ENCODE measurements around the gene SAMD4A. TPM values are rescaled to one million over a fixed set of nuclear protein-coding genes. Genes with fewer than 3 reads are reported as not detected.

Gene SAMD4A
- total RNA-seq, 1 donor from 2014 or later, result 4.7 TPM

DNA sequence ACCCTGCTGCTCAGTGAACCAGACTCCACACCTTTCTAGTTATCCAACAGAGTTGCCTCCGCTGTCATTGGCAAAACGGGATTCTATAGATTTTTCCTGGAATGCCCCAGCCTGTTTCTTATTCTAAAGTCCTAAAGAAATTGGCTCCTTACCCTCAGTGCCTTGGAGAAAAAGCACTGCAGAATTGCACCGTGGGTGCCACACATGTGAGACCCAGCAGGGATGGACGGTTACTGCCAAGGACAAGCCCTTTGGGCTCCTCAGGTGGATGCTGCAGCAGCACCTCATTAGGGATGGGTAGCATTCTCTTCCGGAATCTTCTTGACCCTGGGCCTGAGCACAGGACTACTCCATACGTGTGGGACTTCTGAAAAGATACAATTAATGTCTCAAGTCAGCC, 214.2 kb downstream of the SAMD4A start:
- no peaks in the 10 kb centered on the region for H3K36me3 Mint-ChIP-seq (ENCODE audit: low read depth)
- H3K4me1 Mint-ChIP-seq, result no peaks in the 10 kb centered on the region
- no peak overlapping the region for H3K27ac Mint-ChIP-seq (ENCODE audit: unreplicated experiment)
- H3K27me3 Mint-ChIP-seq (ENCODE audit: low read depth), result no peaks in the 10 kb centered on the region
- TF ChIP-seq, protein P1, sequence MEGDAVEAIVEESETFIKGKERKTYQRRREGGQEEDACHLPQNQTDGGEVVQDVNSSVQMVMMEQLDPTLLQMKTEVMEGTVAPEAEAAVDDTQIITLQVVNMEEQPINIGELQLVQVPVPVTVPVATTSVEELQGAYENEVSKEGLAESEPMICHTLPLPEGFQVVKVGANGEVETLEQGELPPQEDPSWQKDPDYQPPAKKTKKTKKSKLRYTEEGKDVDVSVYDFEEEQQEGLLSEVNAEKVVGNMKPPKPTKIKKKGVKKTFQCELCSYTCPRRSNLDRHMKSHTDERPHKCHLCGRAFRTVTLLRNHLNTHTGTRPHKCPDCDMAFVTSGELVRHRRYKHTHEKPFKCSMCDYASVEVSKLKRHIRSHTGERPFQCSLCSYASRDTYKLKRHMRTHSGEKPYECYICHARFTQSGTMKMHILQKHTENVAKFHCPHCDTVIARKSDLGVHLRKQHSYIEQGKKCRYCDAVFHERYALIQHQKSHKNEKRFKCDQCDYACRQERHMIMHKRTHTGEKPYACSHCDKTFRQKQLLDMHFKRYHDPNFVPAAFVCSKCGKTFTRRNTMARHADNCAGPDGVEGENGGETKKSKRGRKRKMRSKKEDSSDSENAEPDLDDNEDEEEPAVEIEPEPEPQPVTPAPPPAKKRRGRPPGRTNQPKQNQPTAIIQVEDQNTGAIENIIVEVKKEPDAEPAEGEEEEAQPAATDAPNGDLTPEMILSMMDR (conservative IDR thresholded peaks at IDR 0.05), result no peak
- DNase-seq (ENCODE audit: low read depth, low spot score), result no peak
- no peaks in the 10 kb centered on the region for H3K9me3 Mint-ChIP-seq
- no peak overlapping the region for H3K4me3 Mint-ChIP-seq

DNA sequence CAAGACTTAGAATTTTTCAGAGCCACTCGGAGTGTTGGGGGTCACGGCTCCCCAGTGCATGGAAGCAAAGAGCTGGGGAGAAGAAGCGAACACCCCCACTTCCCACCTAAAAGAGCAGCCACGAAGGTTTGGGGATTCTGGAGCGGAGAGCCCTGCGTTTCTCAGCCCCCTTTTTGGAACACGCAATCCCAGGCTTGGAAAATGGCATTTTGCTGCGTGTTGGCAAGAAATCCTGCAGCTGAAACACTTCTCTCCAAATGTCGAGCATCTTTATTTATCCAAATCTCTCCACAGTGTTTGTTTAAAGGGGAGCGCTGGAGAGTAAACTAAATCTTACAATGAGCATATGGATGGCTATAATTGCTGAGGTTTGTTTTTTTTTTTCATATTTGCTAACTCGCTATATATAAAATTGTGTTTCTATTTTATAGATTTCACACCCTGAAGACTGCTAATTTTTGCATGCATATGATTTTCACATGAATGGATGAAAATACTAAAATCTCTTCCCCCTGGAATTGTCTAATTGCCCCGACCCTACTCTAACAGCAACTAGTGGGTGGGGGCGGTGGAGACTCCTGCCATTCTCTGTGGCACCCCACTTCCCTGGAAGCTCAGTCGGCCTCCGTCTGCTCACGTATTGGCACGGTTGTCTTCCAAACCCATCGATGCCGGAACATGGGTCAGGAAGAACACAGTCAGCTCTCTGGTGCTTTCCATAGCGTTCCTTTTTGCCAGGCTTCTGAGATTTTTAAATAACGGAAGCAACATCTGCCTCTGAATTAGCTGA, 215.2 kb downstream of the SAMD4A start:
- H3K27me3 Mint-ChIP-seq (ENCODE audit: low read depth), result no peaks in the 10 kb centered on the region
- no peak for DNase-seq (ENCODE audit: low read depth, low spot score)
- H3K4me3 Mint-ChIP-seq, result no peak overlapping the region
- TF ChIP-seq, protein P1 (conservative IDR thresholded peaks at IDR 0.05), result no peak
- H3K36me3 Mint-ChIP-seq (ENCODE audit: low read depth), result no peaks in the 10 kb centered on the region
- H3K27ac Mint-ChIP-seq (ENCODE audit: unreplicated experiment), result no peak overlapping the region
- no peaks in the 10 kb centered on the region for H3K9me3 Mint-ChIP-seq
- H3K4me1 Mint-ChIP-seq, result peaks cover 5% of the 10 kb centered on the region

DNA sequence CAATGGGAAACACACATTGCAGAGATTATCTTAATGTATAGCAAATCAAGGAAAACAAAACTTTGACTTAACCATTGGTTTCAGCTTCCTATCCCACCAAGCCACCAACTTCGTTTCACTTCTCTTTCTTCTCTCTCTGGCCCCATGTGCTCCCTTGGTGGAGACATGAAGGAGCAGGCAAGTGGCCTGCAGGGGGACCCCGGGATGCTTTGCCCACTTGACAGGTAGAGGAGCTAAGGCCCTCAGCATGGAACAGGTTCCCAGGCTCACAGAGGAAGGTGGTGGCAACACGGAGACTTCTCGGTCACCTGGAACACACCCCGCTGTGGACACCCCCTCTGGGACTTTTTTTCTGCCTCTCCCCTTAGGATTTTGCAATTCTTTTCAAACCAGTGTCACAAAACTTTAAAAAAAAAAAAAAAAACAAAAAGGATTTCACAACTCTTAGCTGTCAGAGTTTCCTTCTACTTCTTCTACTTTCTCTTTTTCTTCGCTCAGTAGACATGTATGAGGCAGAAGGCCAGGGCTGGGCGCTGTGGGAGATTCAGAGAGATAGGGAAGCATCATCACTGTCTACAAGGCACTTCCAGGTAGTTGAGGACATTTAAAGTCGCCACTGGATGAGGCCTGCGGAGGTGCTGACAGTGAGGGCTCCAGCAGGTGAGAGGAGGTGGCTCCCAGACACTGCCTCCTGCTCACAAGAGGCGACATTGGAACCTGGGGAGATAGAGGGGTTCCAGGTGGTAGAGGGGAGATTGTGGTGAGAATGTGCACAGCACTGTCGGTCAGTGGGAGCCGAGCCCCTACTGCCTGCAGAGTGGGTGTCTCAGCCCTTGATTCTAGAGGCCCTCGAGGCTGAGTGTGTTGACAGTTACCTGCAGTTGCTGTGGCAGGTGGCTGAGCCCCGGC, 216.1 kb downstream of the SAMD4A start:
- Mint-ChIP-seq H3K27ac (ENCODE audit: unreplicated experiment) (peak overlapping the region; percentile 37), H3K9me3 (no peaks in the 10 kb centered on the region)
- DNase-seq (ENCODE audit: low read depth, low spot score), result no peak

DNA sequence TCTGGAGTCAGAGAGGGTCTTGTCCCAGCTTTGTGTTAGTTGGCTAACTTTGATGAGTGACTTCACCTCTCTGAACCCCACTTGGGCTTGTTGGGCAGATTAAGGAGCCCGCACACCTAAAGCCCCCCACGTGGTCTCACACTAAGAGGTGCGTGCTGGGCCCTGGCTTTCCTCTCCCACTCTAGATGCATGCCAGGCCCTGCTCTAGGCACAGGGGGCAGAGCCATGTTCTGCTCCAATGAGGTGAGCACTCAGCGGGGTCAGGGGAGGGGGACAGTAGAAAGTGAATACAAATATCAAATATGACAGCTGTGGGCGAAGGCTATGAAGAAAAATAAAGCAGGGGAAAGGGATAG, 216.7 kb downstream of the SAMD4A start:
- no peak for DNase-seq (ENCODE audit: low read depth, low spot score)
- Mint-ChIP-seq H3K4me1 (peaks cover 5% of the 10 kb centered on the region), H3K27ac (ENCODE audit: unreplicated experiment) (no peak overlapping the region), H3K36me3 (ENCODE audit: low read depth) (no peaks in the 10 kb centered on the region), H3K4me3 (no peak overlapping the region), H3K9me3 (no peaks in the 10 kb centered on the region), H3K27me3 (ENCODE audit: low read depth) (no peaks in the 10 kb centered on the region)
- TF ChIP-seq, protein P1 (conservative IDR thresholded peaks at IDR 0.05), result no peak

More for the DNA sequence above, 216.1 kb downstream of the SAMD4A start:
- Mint-ChIP-seq H3K4me1 (peaks cover 5% of the 10 kb centered on the region), H3K27me3 (ENCODE audit: low read depth) (no peaks in the 10 kb centered on the region), H3K36me3 (ENCODE audit: low read depth) (no peaks in the 10 kb centered on the region), H3K4me3 (no peak overlapping the region)
- TF ChIP-seq, protein P1 (conservative IDR thresholded peaks at IDR 0.05), result peak; percentile 26

DNA sequence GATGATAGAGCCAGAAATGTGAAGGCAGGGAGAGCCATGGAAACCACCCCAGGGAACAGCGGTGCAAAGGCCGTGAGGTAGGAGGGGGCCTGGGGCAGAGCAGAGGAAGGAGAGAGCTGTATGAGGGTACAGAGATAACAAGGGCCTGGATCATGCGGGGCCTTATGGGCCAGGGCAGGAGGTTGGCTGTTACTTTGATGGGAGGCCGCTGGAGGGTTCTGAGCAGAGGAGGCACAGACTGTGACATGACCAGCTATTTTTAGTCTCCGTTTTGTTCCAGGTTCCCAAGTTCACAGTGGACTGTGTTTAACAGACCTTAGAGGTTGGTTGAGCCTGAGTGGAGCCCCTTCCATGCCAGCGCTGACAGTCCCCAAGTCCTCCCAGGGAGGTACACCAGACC, 217.1 kb downstream of the SAMD4A start:
- H3K36me3 Mint-ChIP-seq (ENCODE audit: low read depth), result no peaks in the 10 kb centered on the region
- no peak for DNase-seq (ENCODE audit: low read depth, low spot score)
- TF ChIP-seq, protein P1 (conservative IDR thresholded peaks at IDR 0.05), result no peak
- H3K4me3 Mint-ChIP-seq, result no peak overlapping the region
- no peaks in the 10 kb centered on the region for H3K9me3 Mint-ChIP-seq
- no peaks in the 10 kb centered on the region for H3K27me3 Mint-ChIP-seq (ENCODE audit: low read depth)
- H3K4me1 Mint-ChIP-seq, result peaks cover 5% of the 10 kb centered on the region
- no peak overlapping the region for H3K27ac Mint-ChIP-seq (ENCODE audit: unreplicated experiment)
